ENCODE results near the gene CLSTN2.

Gene CLSTN2

DNA sequence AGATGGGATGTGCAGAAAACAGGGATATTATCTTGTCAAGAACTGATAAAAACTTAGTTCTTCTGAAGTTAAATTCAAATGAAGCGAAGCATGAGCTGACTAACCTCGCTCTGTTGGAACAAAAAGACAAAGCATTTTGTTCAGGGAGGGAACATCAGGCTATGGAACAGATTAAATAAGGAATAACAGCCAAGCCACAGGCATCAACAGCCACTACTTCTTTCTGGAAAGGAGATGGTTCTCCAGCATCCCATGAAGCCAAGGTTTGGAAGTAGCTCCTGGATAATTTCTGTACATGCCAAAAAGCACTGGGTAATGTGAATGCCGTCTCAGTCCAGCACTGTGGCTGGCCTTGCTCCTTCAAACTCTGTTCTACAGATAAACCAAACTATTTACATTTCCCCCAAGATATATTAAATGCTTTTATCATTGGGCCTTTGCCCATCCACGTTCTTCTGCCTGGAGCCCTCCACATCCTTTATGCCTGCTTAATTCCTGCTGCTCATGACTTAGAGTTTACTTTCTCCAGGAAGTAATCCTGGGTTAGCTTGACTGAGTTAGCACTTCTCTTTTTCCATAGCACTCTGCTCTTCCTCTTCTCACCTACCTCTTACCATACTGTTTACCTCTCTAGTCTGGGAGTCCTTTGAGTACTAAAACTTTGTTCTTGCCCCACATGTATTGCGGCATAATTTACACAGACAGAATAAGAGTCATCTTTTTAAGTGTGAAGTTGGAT, 232.0 kb downstream of the CLSTN2 start:
- Histone ChIP-seq H3K27ac (no peak overlapping the region), H3K4me1 (peaks cover 0 to 3% (median 0%) of the 10 kb centered on the region in 4 donors), H3K9me3 (no peaks in the 10 kb centered on the region), H3K4me3 (no peak overlapping the region), H3K36me3 (no peaks in the 10 kb centered on the region), H3K27me3 (no peaks in the 10 kb centered on the region)
- DNase-seq: no peak
- TF ChIP-seq, protein P1, sequence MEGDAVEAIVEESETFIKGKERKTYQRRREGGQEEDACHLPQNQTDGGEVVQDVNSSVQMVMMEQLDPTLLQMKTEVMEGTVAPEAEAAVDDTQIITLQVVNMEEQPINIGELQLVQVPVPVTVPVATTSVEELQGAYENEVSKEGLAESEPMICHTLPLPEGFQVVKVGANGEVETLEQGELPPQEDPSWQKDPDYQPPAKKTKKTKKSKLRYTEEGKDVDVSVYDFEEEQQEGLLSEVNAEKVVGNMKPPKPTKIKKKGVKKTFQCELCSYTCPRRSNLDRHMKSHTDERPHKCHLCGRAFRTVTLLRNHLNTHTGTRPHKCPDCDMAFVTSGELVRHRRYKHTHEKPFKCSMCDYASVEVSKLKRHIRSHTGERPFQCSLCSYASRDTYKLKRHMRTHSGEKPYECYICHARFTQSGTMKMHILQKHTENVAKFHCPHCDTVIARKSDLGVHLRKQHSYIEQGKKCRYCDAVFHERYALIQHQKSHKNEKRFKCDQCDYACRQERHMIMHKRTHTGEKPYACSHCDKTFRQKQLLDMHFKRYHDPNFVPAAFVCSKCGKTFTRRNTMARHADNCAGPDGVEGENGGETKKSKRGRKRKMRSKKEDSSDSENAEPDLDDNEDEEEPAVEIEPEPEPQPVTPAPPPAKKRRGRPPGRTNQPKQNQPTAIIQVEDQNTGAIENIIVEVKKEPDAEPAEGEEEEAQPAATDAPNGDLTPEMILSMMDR (IDR thresholded peaks at IDR 0.05): no peak
- intact Hi-C loops (cut with DNase I; ENCODE audit: low total_unique reads): no loop called here

DNA sequence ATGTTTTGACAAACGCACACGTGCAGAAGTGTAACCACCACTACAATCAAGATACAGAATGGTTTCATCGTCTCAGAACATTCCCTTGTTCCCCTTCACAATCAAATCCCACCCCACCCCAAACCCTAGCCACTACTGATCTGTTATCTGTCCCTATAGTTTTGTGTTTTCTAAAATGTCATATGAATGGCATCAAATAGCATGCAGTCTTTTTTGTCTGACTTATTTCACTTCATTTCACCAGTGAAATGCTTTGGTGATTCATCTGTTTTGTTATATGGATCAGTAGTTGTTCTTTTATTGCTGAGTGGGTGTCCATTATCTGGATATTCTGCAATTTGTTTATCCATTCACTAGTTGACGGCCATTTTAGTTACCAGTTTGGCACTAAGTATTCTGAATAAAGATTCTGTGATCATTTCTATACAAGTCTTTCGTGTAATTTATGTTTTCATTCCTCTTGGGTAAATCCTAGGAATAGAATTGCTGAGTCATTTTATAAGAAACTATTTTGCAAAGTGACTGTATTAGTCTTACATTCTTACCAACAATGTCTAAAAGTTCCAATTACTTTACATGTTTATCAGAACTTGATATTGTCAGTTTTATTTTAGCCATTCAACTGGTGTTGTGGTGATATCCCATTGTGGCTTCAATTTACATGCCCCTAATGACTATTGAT, 232.8 kb downstream of the CLSTN2 start:
- TF ChIP-seq, protein P1 (IDR thresholded peaks at IDR 0.05): no peak
- DNase-seq: no peak
- H3K27me3 ChIP-seq: no peaks in the 10 kb centered on the region
- no peaks in the 10 kb centered on the region for H3K36me3 ChIP-seq
- H3K4me3 ChIP-seq: no peak overlapping the region
- no peaks in the 10 kb centered on the region for H3K9me3 ChIP-seq
- intact Hi-C loops (cut with DNase I; ENCODE audit: low total_unique reads): no loop called here
- no peak overlapping the region for H3K27ac ChIP-seq
- peaks cover 0 to 3% (median 0%) of the 10 kb centered on the region in 4 donors for H3K4me1 ChIP-seq

DNA sequence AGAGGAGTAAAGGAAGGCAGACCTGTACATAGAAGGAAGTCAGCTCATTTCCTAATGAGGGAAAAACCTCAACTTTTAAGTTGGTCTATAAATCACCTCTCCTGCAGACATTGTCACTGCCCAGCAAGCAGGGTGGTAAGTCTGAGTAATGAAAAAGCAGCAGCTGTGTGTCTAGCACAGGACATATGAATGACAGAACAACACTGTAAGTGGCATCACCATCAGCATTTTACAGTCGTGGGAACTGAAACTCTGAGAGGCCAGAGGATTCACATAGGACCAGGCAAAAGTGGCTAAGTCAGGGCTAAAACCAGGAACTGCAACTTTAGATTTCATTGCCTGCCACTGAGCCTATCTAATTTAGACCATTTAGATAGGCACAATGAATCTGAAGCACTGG, 235.6 kb downstream of the CLSTN2 start:
- H3K36me3 ChIP-seq: no peaks in the 10 kb centered on the region
- DNase-seq: no peak
- H3K27ac ChIP-seq: no peak overlapping the region
- no peak overlapping the region for H3K4me3 ChIP-seq
- H3K9me3 ChIP-seq: no peaks in the 10 kb centered on the region
- intact Hi-C loops (cut with DNase I; ENCODE audit: low total_unique reads): no loop called here
- H3K4me1 ChIP-seq: peaks cover 0 to 3% (median 0%) of the 10 kb centered on the region in 4 donors
- no peaks in the 10 kb centered on the region for H3K27me3 ChIP-seq
- TF ChIP-seq, protein P1 (IDR thresholded peaks at IDR 0.05): no peak

DNA sequence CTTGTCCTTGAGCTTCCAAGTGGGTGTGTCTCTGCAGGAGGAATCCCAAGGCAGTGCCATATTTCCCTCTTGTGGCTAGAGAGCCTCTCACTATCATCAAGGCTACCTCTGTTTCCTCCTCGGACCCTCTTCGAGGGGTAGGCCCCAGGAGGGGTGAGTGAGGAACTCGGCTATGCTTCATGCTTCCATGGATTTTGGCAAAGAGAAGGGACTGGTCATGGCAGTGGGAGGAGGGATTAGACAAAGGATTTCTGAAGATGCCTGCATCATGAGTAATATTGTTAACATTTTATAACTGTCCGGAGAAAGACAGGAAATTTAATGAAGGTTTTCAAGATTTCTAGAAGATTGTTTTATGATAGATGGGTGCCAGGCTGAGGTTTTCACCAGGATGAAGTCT, 241.5 kb downstream of the CLSTN2 start:
- no peak for DNase-seq
- Histone ChIP-seq H3K4me3 (no peak overlapping the region), H3K27me3 (no peaks in the 10 kb centered on the region), H3K9me3 (no peaks in the 10 kb centered on the region), H3K27ac (no peak overlapping the region), H3K36me3 (no peaks in the 10 kb centered on the region), H3K4me1 (no peaks in the 10 kb centered on the region)
- TF ChIP-seq, protein P1 (IDR thresholded peaks at IDR 0.05): no peak
- intact Hi-C loops (cut with DNase I; ENCODE audit: low total_unique reads): no loop called here

DNA sequence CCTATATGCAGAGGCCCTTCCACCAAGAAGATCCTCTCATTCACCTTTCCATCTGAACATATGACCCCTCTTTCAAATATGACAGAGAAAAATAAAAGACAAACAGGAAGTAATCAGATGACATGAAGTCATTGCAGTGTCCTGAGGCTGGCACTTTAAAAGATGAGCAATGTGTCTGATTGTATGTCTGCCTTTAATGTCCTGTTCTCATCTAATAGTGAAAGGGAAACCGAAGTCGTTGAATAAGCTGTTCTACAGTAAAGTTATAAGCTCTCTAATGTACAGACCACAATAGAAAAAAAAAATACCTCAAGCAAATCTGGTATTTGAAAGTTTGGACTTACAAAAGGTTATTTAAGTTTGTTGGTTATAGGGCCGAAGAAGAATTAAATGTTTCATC, 243.0 kb downstream of the CLSTN2 start:
- H3K4me1 ChIP-seq: no peaks in the 10 kb centered on the region
- TF ChIP-seq, protein P1 (IDR thresholded peaks at IDR 0.05): no peak
- H3K27me3 ChIP-seq: no peaks in the 10 kb centered on the region
- DNase-seq: no peak
- no peaks in the 10 kb centered on the region for H3K9me3 ChIP-seq
- intact Hi-C loops (cut with DNase I; ENCODE audit: low total_unique reads): no loop called here
- no peaks in the 10 kb centered on the region for H3K36me3 ChIP-seq
- H3K27ac ChIP-seq: no peak overlapping the region
- no peak overlapping the region for H3K4me3 ChIP-seq

All from tibial artery (tissue), 4 donors.